Naive thymus-derived CD4-positive, alpha-beta T cell (primary cell): Measurements from ENCODE around the gene XPNPEP2. TPM values are rescaled to one million over a fixed set of nuclear protein-coding genes. Genes with fewer than 3 reads are reported as not detected.
A peak's percentile ranks its signal among the peaks of the same experiment; 100 is the strongest.

Experiments
- ATAC-seq: fragments of 150-1000 bp; cut with Tn5 transposase; 2 replicates; pipeline ENCODE4 v1.10.0; 2021; ENCODE audit warnings: mild to moderate bottlenecking, moderate library complexity
- CTCF ChIA-PET: fragments of 350-600 bp; sonication (Branson Sonifier 250); formaldehyde crosslinking; loops from one replicate; lab custom pipeline; 2021; ENCODE audit warnings: antibody characterized with exemption; lab: Charles Lee
- POLR2A ChIA-PET: fragments of 350-600 bp; sonication (Branson Sonifier 250); formaldehyde crosslinking; loops from one replicate; lab custom pipeline; 2021; ENCODE audit warnings: antibody characterized with exemption, inconsistent platforms; lab: Charles Lee
- DNase-seq, 9 donors: peaks; one replicate each; pipeline versions ENCODE4 v3.0.0 to v3.0.0-alpha.2; 2020 to 2022; ENCODE audit warnings: mixed read lengths in 1 of 9
- H3K27ac ChIP-seq: one replicate; pipeline ENCODE4 v1.7.0; 2013; ENCODE audit warnings: mild to moderate bottlenecking, low read depth, low read length, moderate library complexity
- H3K27me3 ChIP-seq, 2 donors: one replicate each; pipeline ENCODE4 v1.7.0; 2013; ENCODE audit warnings: low read length in 2 of 2, mild to moderate bottlenecking in 2 of 2, moderate library complexity in 2 of 2; ENCODE audit not compliant: control insufficient read depth in 2 of 2, insufficient read depth in 2 of 2
- H3K36me3 ChIP-seq, 3 experiments: 1 replicate in 2 of 3; 2 replicates in 1 of 3; pipeline ENCODE4 v1.7.0; 2013; ENCODE audit warnings: low read length in 3 of 3, mild to moderate bottlenecking in 3 of 3, moderate library complexity in 1 of 3; ENCODE audit not compliant: insufficient read depth in 3 of 3, control insufficient read depth in 2 of 3
- H3K4me1 ChIP-seq, 2 donors: one replicate each; pipeline ENCODE4 v1.7.0; 2013; ENCODE audit warnings: low read length in 2 of 2, mild to moderate bottlenecking in 2 of 2, moderate library complexity in 1 of 2; ENCODE audit not compliant: control insufficient read depth in 2 of 2, insufficient read depth in 2 of 2
- H3K4me3 ChIP-seq: 2 replicates; pipeline ENCODE4 v1.7.0; 2013; ENCODE audit warnings: mild to moderate bottlenecking, low read length
- H3K9me3 ChIP-seq, 3 experiments: 1 replicate in 2 of 3; 2 replicates in 1 of 3; pipeline ENCODE4 v1.7.0; 2013; ENCODE audit warnings: low read length in 3 of 3; ENCODE audit not compliant: control insufficient read depth in 2 of 3
- H3K27ac Mint-ChIP-seq, 9 donors: one replicate each; pipeline ENCODE4 v1.8.0; 2020 to 2022; ENCODE audit warnings: mixed read lengths in 9 of 9, mild to moderate bottlenecking in 8 of 9, moderate library complexity in 5 of 9, inconsistent platforms in 2 of 9
- H3K27me3 Mint-ChIP-seq, 5 donors: one replicate each; pipeline ENCODE4 v1.8.0; 2021 to 2022; ENCODE audit warnings: mixed read lengths in 5 of 5, mild to moderate bottlenecking in 1 of 5
- H3K36me3 Mint-ChIP-seq, 5 donors: one replicate each; pipeline ENCODE4 v1.8.0; 2020 to 2022; ENCODE audit warnings: mixed read lengths in 5 of 5, mild to moderate bottlenecking in 3 of 5, inconsistent platforms in 1 of 5
- H3K4me1 Mint-ChIP-seq, 7 donors: one replicate each; pipeline ENCODE4 v1.8.0; 2020 to 2022; ENCODE audit warnings: mixed read lengths in 7 of 7, mild to moderate bottlenecking in 3 of 7, inconsistent platforms in 1 of 7
- H3K4me3 Mint-ChIP-seq, 10 donors: one replicate each; pipeline ENCODE4 v1.8.0; 2020 to 2022; ENCODE audit warnings: mild to moderate bottlenecking in 10 of 10, mixed read lengths in 10 of 10, moderate library complexity in 6 of 10, inconsistent platforms in 2 of 10
- H3K9me3 Mint-ChIP-seq, 11 donors: one replicate each; pipeline ENCODE4 v1.8.0; 2020 to 2022; ENCODE audit warnings: mixed read lengths in 11 of 11, mild to moderate bottlenecking in 4 of 11, inconsistent platforms in 1 of 11, moderate library complexity in 1 of 11
- intact Hi-C, 2 donors: fragments of 100-400 bp; cut with micrococcal nuclease; formaldehyde crosslinking; loops; one replicate each; pipeline ENCODE4 v1.15.1; 2023
- polyA plus RNA-seq, 2 donors: library from polyadenylated mRNA; unstranded; fragments of 300-500 nt; fragmentation: Illumina TruSeq; gene quantifications; one replicate each; pipeline ENCODE4 v1.2.3, GENCODE V29; 2021
- total RNA-seq, 6 experiments: library from RNA in 5 of 6; stranded (reverse) in 5 of 6; gene quantifications; 1 replicate in 5 of 6; 2 replicates in 1 of 6; pipeline ENCODE4 v1.2.3 and lab custom pipeline; 2021 to 2026

The XPNPEP2 gene
- total and polyA plus RNA-seq, 7 experiments from 2014 or later, result 0.13 to 0.82 (median 0.29) TPM; not detected in 4

- Histone ChIP-seq H3K27ac (peak overlapping the region; percentile 89), H3K9me3 (no peaks in the 10 kb centered on the region), H3K27me3 (no peaks in the 10 kb centered on the region), H3K4me3 (peak overlapping the region; percentile 51), H3K36me3 (peaks cover under 1 to 2% (median 1%) of the 10 kb centered on the region in 3 experiments), H3K4me1 (peaks cover 48 to 54% of the 10 kb centered on the region in 2 donors)
- ATAC-seq (peak; percentile 44), DNase-seq (peak; percentile 46 to 80 (median 73))
- Mint-ChIP-seq H3K9me3 (peaks cover 0 to 1% (median 0%) of the 10 kb centered on the region in 11 donors), H3K4me1 (peaks cover 16 to 76% (median 58%) of the 10 kb centered on the region in 7 donors), H3K36me3 (peaks cover 0 to 29% (median 0%) of the 10 kb centered on the region in 5 donors), H3K27me3 (no peaks in the 10 kb centered on the region), H3K4me3 (peak overlapping the region; percentile 75 to 98 (median 88)), H3K27ac (peak overlapping the region; percentile 81 to 97 (median 94))
- ChIA-PET POLR2A (interaction anchor here (0.6 to 12.3 kb wide), 8 partner anchors 7 to 173 kb away, joined by 3 to 191 read pairs (median 9); partner anchors contain the start of gene XPNPEP2), CTCF (interaction anchor here (1.0 to 1.1 kb wide), 2 partner anchors 9 to 18 kb away, joined by 3 read pairs; no protein-coding TSS in a partner anchor)
- intact Hi-C loops, result loop anchor here (1.0 to 5.0 kb wide), 4 partner anchors 8 to 395 kb away; partner anchors contain the start of genes BCORL1 (in 1 of the 2), RAB33A (in 1 of the 2) and UTP14A (in 1 of the 2)
Observed at GRCh38 chrX:129777218-129778030, 38.6 kb downstream of the XPNPEP2 start.

GRCh38 chrX:129779086-129779672 lies 40.4 kb downstream of the XPNPEP2 start:
- Mint-ChIP-seq H3K27me3 (no peaks in the 10 kb centered on the region), H3K4me3 (peak overlapping the region; percentile 79 to 98 (median 92)), H3K9me3 (peaks cover 0 to 1% (median 0%) of the 10 kb centered on the region in 11 donors), H3K36me3 (peaks cover 0 to 45% (median 9%) of the 10 kb centered on the region in 5 donors), H3K4me1 (peaks cover 25 to 75% (median 58%) of the 10 kb centered on the region in 7 donors), H3K27ac (peak overlapping the region; percentile 81 to 97 (median 93))
- Histone ChIP-seq H3K27me3 (no peaks in the 10 kb centered on the region), H3K9me3 (no peaks in the 10 kb centered on the region), H3K4me1 (peaks cover 46 to 57% of the 10 kb centered on the region in 2 donors), H3K4me3 (peak overlapping the region; percentile 93), H3K36me3 (peaks cover 7 to 9% (median 8%) of the 10 kb centered on the region in 3 experiments), H3K27ac (peak overlapping the region; percentile 89)
- intact Hi-C loops, result loop anchor here (1.0 to 5.0 kb wide), 4 partner anchors 10 to 393 kb away; partner anchors contain the start of genes BCORL1 (in 1 of the 2), RAB33A (in 1 of the 2) and UTP14A (in 1 of the 2)
- ChIA-PET POLR2A (interaction anchor here (0.6 to 12.3 kb wide), 10 partner anchors 9 to 182 kb away, joined by 3 to 191 read pairs (median 4); partner anchors contain the start of genes UTP14A and XPNPEP2), CTCF (interaction anchor here (0.8 to 1.5 kb wide), 5 partner anchors 8 to 50 kb away, joined by 4 to 8 read pairs (median 5); no protein-coding TSS in a partner anchor)
- DNase-seq, result no peak
- no peak for ATAC-seq

- Histone ChIP-seq H3K4me1 (peaks cover 43 to 56% of the 10 kb centered on the region in 2 donors), H3K9me3 (no peaks in the 10 kb centered on the region), H3K36me3 (peaks cover 7 to 14% (median 8%) of the 10 kb centered on the region in 3 experiments), H3K27me3 (no peaks in the 10 kb centered on the region), H3K27ac (peak within 1 kb of the TSS; percentile 89), H3K4me3 (peak within 1 kb of the TSS; percentile 93)
- Mint-ChIP-seq H3K4me3 (peak within 1 kb of the TSS; percentile 79 to 98 (median 92)), H3K4me1 (peaks cover 25 to 75% (median 57%) of the 10 kb centered on the region in 7 donors), H3K27me3 (no peaks in the 10 kb centered on the region), H3K36me3 (peaks cover 0 to 50% (median 9%) of the 10 kb centered on the region in 5 donors), H3K27ac (peak within 1 kb of the TSS; percentile 81 to 97 (median 93)), H3K9me3 (peaks cover 0 to 1% (median 0%) of the 10 kb centered on the region in 11 donors)
- ATAC-seq (peak; percentile 51), DNase-seq (peak; percentile 26 to 67 (median 53))
- intact Hi-C loops, result loop anchor here (1.0 to 5.0 kb wide), 10 partner anchors 10 to 393 kb away; partner anchors contain the start of genes UTP14A (in 2 of the 2), BCORL1 (in 1 of the 2), RAB33A (in 1 of the 2) and ZDHHC9 (in 1 of the 2)
- POLR2A ChIA-PET, result interaction anchor here (0.6 to 12.3 kb wide), 10 partner anchors 9 to 126 kb away, joined by 3 to 191 read pairs (median 5); partner anchors contain the start of genes UTP14A and XPNPEP2
- CTCF ChIA-PET, result interaction anchor here (1.0 to 1.5 kb wide), 4 partner anchors 9 to 50 kb away, joined by 4 to 8 read pairs (median 5); no protein-coding TSS in a partner anchor
Observed at GRCh38 chrX:129779747-129780146, 41.0 kb downstream of the XPNPEP2 start, which contains the start of gene SASH3. SASH3 (plus strand) TSS chrX:129779949; CDS start chrX:129780098, 149 bp downstream.

GRCh38 chrX:129780441-129781105 lies 41.8 kb downstream of the XPNPEP2 start:
- ChIA-PET POLR2A (interaction anchor here (1.0 to 12.3 kb wide), 9 partner anchors 8 to 103 kb away, joined by 3 to 191 read pairs (median 5); partner anchors contain the start of gene XPNPEP2), CTCF (interaction anchor here (1.0 to 2.3 kb wide), 7 partner anchors 9 to 55 kb away, joined by 3 to 8 read pairs (median 5); no protein-coding TSS in a partner anchor)
- H3K27ac Mint-ChIP-seq, result peak overlapping the region; percentile 81 to 97 (median 93)
- no peaks in the 10 kb centered on the region for H3K9me3 ChIP-seq
- H3K9me3 Mint-ChIP-seq, result no peaks in the 10 kb centered on the region
- DNase-seq (no peak), ATAC-seq (no peak)
- H3K4me3 ChIP-seq, result peak overlapping the region; percentile 93
- no peaks in the 10 kb centered on the region for H3K27me3 Mint-ChIP-seq
- peaks cover 22 to 73% (median 56%) of the 10 kb centered on the region in 7 donors for H3K4me1 Mint-ChIP-seq
- intact Hi-C loops, result loop anchor here (1.0 to 5.0 kb wide), 12 partner anchors 11 to 307 kb away; partner anchors contain the start of genes UTP14A (in 1 of the 2) and ZDHHC9 (in 1 of the 2)
- H3K4me1 ChIP-seq, result peaks cover 39 to 55% of the 10 kb centered on the region in 2 donors
- peaks cover under 1 to 56% (median 9%) of the 10 kb centered on the region in 5 donors for H3K36me3 Mint-ChIP-seq
- peaks cover 7 to 14% (median 8%) of the 10 kb centered on the region in 3 experiments for H3K36me3 ChIP-seq
- H3K4me3 Mint-ChIP-seq, result peak overlapping the region; percentile 79 to 98 (median 92)
- peak overlapping the region; percentile 89 for H3K27ac ChIP-seq
- H3K27me3 ChIP-seq, result no peaks in the 10 kb centered on the region

DNA sequence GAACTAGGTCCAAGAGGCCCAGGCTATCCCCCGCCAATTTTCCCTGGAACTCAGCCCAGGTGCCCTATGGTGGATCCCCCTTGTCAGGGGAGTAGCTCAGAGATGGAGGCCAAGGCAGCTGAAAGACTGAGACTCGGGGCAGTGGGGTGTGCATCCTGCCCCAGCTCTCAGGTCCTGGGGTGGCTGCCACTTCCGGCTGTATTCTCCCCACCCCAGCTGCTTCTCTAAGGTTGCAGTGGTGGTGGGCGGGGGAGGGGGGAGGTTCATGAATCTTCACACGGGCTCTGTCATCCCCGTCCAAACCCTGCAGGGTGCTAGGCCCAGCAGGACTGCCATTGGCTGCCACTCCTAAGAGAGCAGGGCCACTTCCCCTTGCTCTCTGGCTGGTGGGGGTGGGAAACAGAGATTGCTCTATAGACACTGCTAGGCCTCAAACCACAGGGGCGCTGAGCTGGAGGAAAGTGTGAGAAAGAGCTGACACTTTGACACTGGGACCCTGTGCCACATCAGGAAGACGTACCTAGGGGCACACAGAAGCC lies 42.4 kb downstream of the XPNPEP2 start:
- DNase-seq (peak; percentile 23 to 85 (median 77)), ATAC-seq (peak; percentile 86)
- Mint-ChIP-seq H3K27me3 (no peaks in the 10 kb centered on the region), H3K27ac (peak overlapping the region; percentile 78 to 97 (median 93)), H3K36me3 (peaks cover 3 to 61% (median 9%) of the 10 kb centered on the region in 5 donors), H3K9me3 (no peaks in the 10 kb centered on the region), H3K4me1 (peaks cover 25 to 76% (median 62%) of the 10 kb centered on the region in 7 donors), H3K4me3 (peak overlapping the region; percentile 79 to 98 (median 92))
- Histone ChIP-seq H3K9me3 (no peaks in the 10 kb centered on the region), H3K4me3 (peak overlapping the region; percentile 93), H3K4me1 (peaks cover 42 to 59% of the 10 kb centered on the region in 2 donors), H3K27me3 (no peaks in the 10 kb centered on the region), H3K36me3 (peaks cover 7 to 14% (median 8%) of the 10 kb centered on the region in 3 experiments), H3K27ac (peak overlapping the region; percentile 89)
- CTCF ChIA-PET, result interaction anchor here (0.7 to 2.3 kb wide), 6 partner anchors 13 to 145 kb away, joined by 3 to 8 read pairs (median 4); no protein-coding TSS in a partner anchor
- intact Hi-C loops, result loop anchor here (1.0 to 5.0 kb wide), 12 partner anchors 12 to 306 kb away; partner anchors contain the start of genes UTP14A (in 1 of the 2) and ZDHHC9 (in 1 of the 2)
- POLR2A ChIA-PET, result interaction anchor here (0.7 to 12.3 kb wide), 12 partner anchors 8 to 125 kb away, joined by 3 to 191 read pairs (median 4); partner anchors contain the start of gene XPNPEP2
